Panc1 (cell line): ENCODE data around the gene HPN.

Source experiments
- POLR2AphosphoS5 ChIP-seq: IDR thresholded peaks from 2 replicates; pipeline ENCODE4 v1.6.1; 2012; ENCODE audit warnings: mild to moderate bottlenecking, low read depth, low read length, moderate library complexity
- TF ChIP-seq, protein P1 (sequence below): fragments of 450-650 bp; IDR thresholded peaks from 2 replicates; pipeline ENCODE4 v1.5.1; 2017; ENCODE audit warnings: mild to moderate bottlenecking

DNA sequence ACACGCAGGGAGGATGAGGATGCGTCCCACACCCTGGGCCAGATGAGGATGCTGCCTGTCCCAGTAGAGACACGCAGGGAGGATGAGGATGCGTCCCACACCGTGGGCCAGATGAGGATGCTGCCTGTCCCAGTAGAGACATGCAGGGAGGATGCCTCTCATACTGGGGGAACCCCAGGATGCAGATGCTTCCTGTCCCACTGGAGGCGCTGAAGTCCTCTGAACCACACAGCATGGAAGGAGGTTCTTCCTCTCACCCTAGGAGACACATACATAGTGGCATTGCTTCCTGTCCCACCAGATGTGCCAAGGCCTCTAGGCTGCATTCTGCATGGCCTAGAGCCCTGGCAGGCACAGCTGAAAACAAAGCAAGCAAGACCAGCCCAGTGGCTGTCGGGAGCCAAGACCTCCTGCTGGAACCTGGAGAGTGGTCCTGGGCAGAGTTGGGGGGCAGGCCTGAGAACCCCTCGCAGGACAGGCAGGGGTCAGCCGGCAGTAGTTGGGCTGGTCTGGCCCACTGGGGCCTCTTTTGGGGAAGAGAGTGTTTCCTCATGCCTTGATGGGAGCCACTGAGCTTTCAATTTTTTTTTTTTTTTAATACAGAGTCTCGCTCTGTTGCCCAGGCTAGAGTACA lies 4.3 kb downstream of the HPN start:
- TF ChIP-seq, protein P1, sequence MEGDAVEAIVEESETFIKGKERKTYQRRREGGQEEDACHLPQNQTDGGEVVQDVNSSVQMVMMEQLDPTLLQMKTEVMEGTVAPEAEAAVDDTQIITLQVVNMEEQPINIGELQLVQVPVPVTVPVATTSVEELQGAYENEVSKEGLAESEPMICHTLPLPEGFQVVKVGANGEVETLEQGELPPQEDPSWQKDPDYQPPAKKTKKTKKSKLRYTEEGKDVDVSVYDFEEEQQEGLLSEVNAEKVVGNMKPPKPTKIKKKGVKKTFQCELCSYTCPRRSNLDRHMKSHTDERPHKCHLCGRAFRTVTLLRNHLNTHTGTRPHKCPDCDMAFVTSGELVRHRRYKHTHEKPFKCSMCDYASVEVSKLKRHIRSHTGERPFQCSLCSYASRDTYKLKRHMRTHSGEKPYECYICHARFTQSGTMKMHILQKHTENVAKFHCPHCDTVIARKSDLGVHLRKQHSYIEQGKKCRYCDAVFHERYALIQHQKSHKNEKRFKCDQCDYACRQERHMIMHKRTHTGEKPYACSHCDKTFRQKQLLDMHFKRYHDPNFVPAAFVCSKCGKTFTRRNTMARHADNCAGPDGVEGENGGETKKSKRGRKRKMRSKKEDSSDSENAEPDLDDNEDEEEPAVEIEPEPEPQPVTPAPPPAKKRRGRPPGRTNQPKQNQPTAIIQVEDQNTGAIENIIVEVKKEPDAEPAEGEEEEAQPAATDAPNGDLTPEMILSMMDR, result no peak; the same call in 1 of the 2 replicates
- TF ChIP-seq POLR2AphosphoS5, result no peak
